HCT116 (cell line): ENCODE measurements around the gene GSTK1. TPM values are rescaled to one million over a fixed set of nuclear protein-coding genes. Genes with fewer than 3 reads are reported as not detected.

Source experiments
- ATAC-seq: fragments of 200-7000 bp; cut with Tn5 transposase; 2 replicates; pipeline ENCODE4 v1.9.1; 2020; ENCODE audit warnings: mild to moderate bottlenecking, moderate library complexity
- BruUV-seq: library from RNA; stranded (reverse); fragments of 400-500 nt; replicated peaks from 2 replicates; lab custom pipeline; 2021; lab: Mats Ljungman, UMichigan
- CTCF ChIA-PET: fragments of 300-600 bp; sonication (Branson Sonifier 250); formaldehyde crosslinking; loops from one replicate; lab custom pipeline; 2021; ENCODE audit warnings: antibody characterized with exemption; lab: Charles Lee
- POLR2A ChIA-PET: fragments of 300-600, 350-600 bp; sonication (Branson Sonifier 250); formaldehyde crosslinking; loops from one replicate; lab custom pipeline; 2021; ENCODE audit warnings: antibody characterized with exemption; lab: Charles Lee
- RAD21 ChIA-PET, 2 experiments: fragments of 300-600 bp; sonication (Branson Sonifier 250); formaldehyde crosslinking; loops; one replicate each; lab custom pipeline; 2023; ENCODE audit warnings: low total read pairs in 2 of 2; ENCODE audit not compliant: uncharacterized antibody in 2 of 2, unreplicated experiment in 2 of 2, low non-redundant PET in 1 of 2; lab: Charles Lee
- DNase-seq: peaks from one replicate; pipeline ENCODE4 v3.0.0-alpha.2; 2010; ENCODE audit warnings: low read depth, low spot score
- H2AFZ ChIP-seq: fragments of 200-600 bp; shearing (Covaris generic), sonication (generic); 2 replicates; pipeline ENCODE4 v1.6.1; 2017; ENCODE audit warnings: low read depth, mixed run types, mixed read lengths, antibody characterized with exemption, low read length; ENCODE audit not compliant: poor library complexity, severe bottlenecking
- H3K27ac ChIP-seq: 2 replicates; pipeline ENCODE4 v1.5.1; 2012; ENCODE audit warnings: low read depth, low read length
- H3K27me3 ChIP-seq: fragments of 200-600 bp; sonication (generic); 2 replicates; pipeline ENCODE4 v1.6.1; 2016; ENCODE audit warnings: mixed run types, low read length, mixed read lengths; ENCODE audit not compliant: insufficient read depth
- H3K36me3 ChIP-seq, 2 experiments: fragments of 200-500 bp in 1 of 2; fragments of 200-600 bp in 1 of 2; sonication (Bioruptor generic) in 1 of 2; sonication (generic) in 1 of 2; 2 replicates each; pipeline versions ENCODE4 v1.5.1 to v1.6.1; 2014 to 2016; ENCODE audit warnings: low read length in 2 of 2, inconsistent platforms in 1 of 2, mixed read lengths in 1 of 2, mixed run types in 1 of 2; ENCODE audit not compliant: insufficient read depth in 2 of 2, control insufficient read depth in 1 of 2
- H3K4me1 ChIP-seq, 2 experiments: fragments of 200-600 bp in 1 of 2; sonication (generic) in 1 of 2; 2 replicates each; pipeline versions ENCODE4 v1.5.1 to v1.6.1; 2012 to 2017; ENCODE audit warnings: low read length in 2 of 2, inconsistent platforms in 1 of 2, mild to moderate bottlenecking in 1 of 2, mixed read lengths in 1 of 2, mixed run types in 1 of 2, moderate library complexity in 1 of 2; ENCODE audit not compliant: insufficient read depth in 2 of 2, control insufficient read depth in 1 of 2
- H3K4me2 ChIP-seq: fragments of 200-600 bp; sonication (generic); 2 replicates; pipeline ENCODE4 v1.6.1; 2017; ENCODE audit warnings: mixed run types, low read length, mixed read lengths
- H3K4me3 ChIP-seq, 2 experiments: fragments of 200-600 bp in 1 of 2; sonication (generic) in 1 of 2; replicated peaks in 1 of 2; 2 replicates each; pipeline ENCODE4 v1.5.1; 2011 to 2016; ENCODE audit warnings: low read length in 2 of 2, control low read depth in 1 of 2, low read depth in 1 of 2, mild to moderate bottlenecking in 1 of 2, mixed read lengths in 1 of 2, mixed run types in 1 of 2
- H3K79me2 ChIP-seq: fragments of 200-600 bp; sonication (generic); 2 replicates; pipeline ENCODE4 v1.6.1; 2017; ENCODE audit warnings: mild to moderate bottlenecking, mixed run types, low read length, moderate library complexity, mixed read lengths; ENCODE audit not compliant: insufficient read depth
- H3K9ac ChIP-seq: fragments of 200-600 bp; sonication (generic); 2 replicates; pipeline ENCODE4 v1.6.1; 2016; ENCODE audit warnings: low read length, mixed read lengths
- H3K9me2 ChIP-seq: fragments of 200-600 bp; sonication (generic), shearing (Covaris generic); 2 replicates; pipeline ENCODE4 v1.6.1; 2017; ENCODE audit warnings: mixed run types, mild to moderate bottlenecking, moderate library complexity; ENCODE audit not compliant: insufficient read depth
- H3K9me3 ChIP-seq, 2 experiments: fragments of 200-500 bp in 1 of 2; fragments of 200-600 bp in 1 of 2; sonication (Bioruptor generic) in 1 of 2; sonication (generic) in 1 of 2; 2 replicates each; pipeline ENCODE4 v1.6.1; 2014 to 2017; ENCODE audit warnings: low read length in 2 of 2, mixed read lengths in 2 of 2, inconsistent platforms in 1 of 2, low read depth in 1 of 2, mild to moderate bottlenecking in 1 of 2, mixed run types in 1 of 2, moderate library complexity in 1 of 2; ENCODE audit not compliant: control insufficient read depth in 1 of 2, insufficient read depth in 1 of 2
- H4K20me1 ChIP-seq: fragments of 200-600 bp; sonication (generic), shearing (Covaris generic); 2 replicates; pipeline ENCODE4 v1.6.1; 2017; ENCODE audit warnings: mixed run types, mild to moderate bottlenecking, moderate library complexity; ENCODE audit not compliant: insufficient read depth
- CBX3 ChIP-seq: IDR thresholded peaks from 2 replicates; pipeline ENCODE4 v1.6.1; 2012; ENCODE audit warnings: low read depth
- EGR1 ChIP-seq: IDR thresholded peaks from 2 replicates; pipeline ENCODE4 v1.6.1; 2012; ENCODE audit warnings: low read depth
- ELF1 ChIP-seq: IDR thresholded peaks from 2 replicates; pipeline ENCODE4 v1.6.1; 2012; ENCODE audit warnings: low read depth, borderline replicate concordance
- EZH2 ChIP-seq: fragments of 200-600 bp; sonication (generic); IDR thresholded peaks from 2 replicates; pipeline ENCODE4 v1.6.1; 2017; ENCODE audit warnings: antibody characterized with exemption, mixed run types
- FOSL1 ChIP-seq: IDR thresholded peaks from 2 replicates; pipeline ENCODE4 v1.6.1; 2012; ENCODE audit warnings: low read depth
- MAX ChIP-seq: IDR thresholded peaks from 2 replicates; pipeline ENCODE4 v1.6.1; 2012
- POLR2A ChIP-seq: IDR thresholded peaks from 2 replicates; pipeline ENCODE4 v1.7.0; 2011; ENCODE audit warnings: borderline replicate concordance; ENCODE audit not compliant: insufficient read depth, insufficient read length; ENCODE audit errors: extremely low read depth
- POLR2AphosphoS5 ChIP-seq: IDR thresholded peaks from 2 replicates; pipeline ENCODE4 v1.6.1; 2011; ENCODE audit warnings: mild to moderate bottlenecking, low read depth, low read length, moderate library complexity
- RAD21 ChIP-seq: IDR thresholded peaks from 2 replicates; pipeline ENCODE4 v1.6.1; 2012; ENCODE audit warnings: low read depth, mild to moderate bottlenecking
- SIN3A ChIP-seq: IDR thresholded peaks from 2 replicates; pipeline ENCODE4 v1.6.1; 2012; ENCODE audit warnings: low read depth
- SP1 ChIP-seq: IDR thresholded peaks from 2 replicates; pipeline ENCODE4 v1.6.1; 2012; ENCODE audit warnings: low read depth
- SRF ChIP-seq: IDR thresholded peaks from 2 replicates; pipeline ENCODE4 v1.6.1; 2012; ENCODE audit warnings: low read depth
- TCF7L2 ChIP-seq: IDR thresholded peaks from 2 replicates; pipeline ENCODE4 v1.7.0; 2011; ENCODE audit warnings: borderline replicate concordance, inconsistent platforms; ENCODE audit not compliant: insufficient read depth, insufficient read length; ENCODE audit errors: extremely low read depth
- YY1 ChIP-seq: IDR thresholded peaks from 2 replicates; pipeline ENCODE4 v1.6.1; 2011; ENCODE audit warnings: low read length, low read depth, moderate library complexity, mild to moderate bottlenecking; ENCODE audit not compliant: insufficient replicate concordance; ENCODE audit errors: extremely low read depth
- ZBTB33 ChIP-seq: IDR thresholded peaks from 2 replicates; pipeline ENCODE4 v1.6.1; 2011; ENCODE audit warnings: mild to moderate bottlenecking, low read length, moderate library complexity; ENCODE audit not compliant: insufficient replicate concordance; ENCODE audit errors: extremely low read depth
- ZNF274 ChIP-seq: fragments of 200-500 bp; sonication (Bioruptor generic); IDR thresholded peaks from 2 replicates; pipeline ENCODE4 v1.6.1; 2014; ENCODE audit warnings: mild to moderate bottlenecking, low read depth, low read length, inconsistent platforms
- intact Hi-C: fragments of 100-400 bp; cut with micrococcal nuclease; formaldehyde crosslinking; loops from 2 replicates; pipeline ENCODE4 v1.10.0; 2022
- total RNA-seq: library from RNA; stranded (reverse); gene quantifications from one replicate; pipeline ENCODE4 v1.2.1, GENCODE V29; 2021; ENCODE audit not compliant: unreplicated experiment
- TF ChIP-seq, protein P1 (sequence below), 3 experiments: fragments of 200-600 bp in 1 of 3; sonication (generic) in 1 of 3; IDR thresholded peaks in 2 of 3; conservative IDR thresholded peaks in 1 of 3; 2 replicates each; pipeline ENCODE4 v1.5.1; 2012 to 2017; ENCODE audit warnings: low read depth in 2 of 3, low read length in 2 of 3, antibody characterized with exemption in 1 of 3, borderline replicate concordance in 1 of 3, control low read depth in 1 of 3, mild to moderate bottlenecking in 1 of 3, mixed read lengths in 1 of 3, mixed run types in 1 of 3, moderate library complexity in 1 of 3; ENCODE audit not compliant: insufficient read depth in 1 of 3

Gene GSTK1
- total RNA-seq, 1 experiment from 2014 or later = 83.6 TPM

- TF ChIP-seq, protein P1, sequence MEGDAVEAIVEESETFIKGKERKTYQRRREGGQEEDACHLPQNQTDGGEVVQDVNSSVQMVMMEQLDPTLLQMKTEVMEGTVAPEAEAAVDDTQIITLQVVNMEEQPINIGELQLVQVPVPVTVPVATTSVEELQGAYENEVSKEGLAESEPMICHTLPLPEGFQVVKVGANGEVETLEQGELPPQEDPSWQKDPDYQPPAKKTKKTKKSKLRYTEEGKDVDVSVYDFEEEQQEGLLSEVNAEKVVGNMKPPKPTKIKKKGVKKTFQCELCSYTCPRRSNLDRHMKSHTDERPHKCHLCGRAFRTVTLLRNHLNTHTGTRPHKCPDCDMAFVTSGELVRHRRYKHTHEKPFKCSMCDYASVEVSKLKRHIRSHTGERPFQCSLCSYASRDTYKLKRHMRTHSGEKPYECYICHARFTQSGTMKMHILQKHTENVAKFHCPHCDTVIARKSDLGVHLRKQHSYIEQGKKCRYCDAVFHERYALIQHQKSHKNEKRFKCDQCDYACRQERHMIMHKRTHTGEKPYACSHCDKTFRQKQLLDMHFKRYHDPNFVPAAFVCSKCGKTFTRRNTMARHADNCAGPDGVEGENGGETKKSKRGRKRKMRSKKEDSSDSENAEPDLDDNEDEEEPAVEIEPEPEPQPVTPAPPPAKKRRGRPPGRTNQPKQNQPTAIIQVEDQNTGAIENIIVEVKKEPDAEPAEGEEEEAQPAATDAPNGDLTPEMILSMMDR (IDR thresholded peaks at IDR 0.05 in 2 of 3, conservative IDR thresholded peaks at IDR 0.05 in 1 of 3; ENCODE audit: borderline replicate concordance in 1 of 3, insufficient read depth in 1 of 3, low read depth in 2 of 3, low read length in 2 of 3) = no peak
- TF ChIP-seq EGR1 = no peak
- no peak for TF ChIP-seq SP1
- no peak for TF ChIP-seq POLR2AphosphoS5
- TF ChIP-seq ZBTB33 = no peak
- no peak for TF ChIP-seq YY1
- TF ChIP-seq MAX = no peak
- no peak for TF ChIP-seq SRF
- no peak for TF ChIP-seq SIN3A
- TF ChIP-seq ELF1 = no peak
- TF ChIP-seq FOSL1 = no peak
These were observed 13.0 kb upstream of the GSTK1 start (continued) for GRCh38 chr7:143250199-143250598.

DNA sequence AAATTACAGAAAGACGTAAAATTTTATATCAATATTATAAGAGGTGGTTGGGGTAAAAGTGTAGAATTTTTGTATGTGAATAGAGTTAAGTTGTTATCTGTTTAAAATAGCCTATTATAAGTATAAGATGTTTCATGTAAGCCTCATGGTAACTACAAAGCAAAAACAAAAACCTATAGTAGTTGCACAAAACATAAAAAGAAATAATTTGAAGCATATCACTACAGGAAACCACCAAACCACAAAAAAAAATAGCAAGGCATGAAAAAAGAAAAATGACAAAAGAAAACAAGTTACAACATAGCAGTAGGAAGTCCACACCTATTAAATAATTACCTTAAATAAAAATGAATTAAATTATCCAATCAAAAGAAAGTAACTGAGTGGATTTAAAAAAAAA, 12.4 kb upstream of the GSTK1 start:
- intact Hi-C loops = no loop called here
- no peak for ATAC-seq
- Histone ChIP-seq H3K9me3 (no peaks in the 10 kb centered on the region), H3K9me2 (no peaks in the 10 kb centered on the region), H3K27me3 (no peaks in the 10 kb centered on the region), H3K9ac (no peak overlapping the region), H3K27ac (no peak overlapping the region), H3K4me3 (no peak overlapping the region), H3K4me2 (no peak overlapping the region), H4K20me1 (no peaks in the 10 kb centered on the region), H3K4me1 (no peaks in the 10 kb centered on the region), H2AFZ (no peak overlapping the region), H3K36me3 (no peaks in the 10 kb centered on the region), H3K79me2 (no peaks in the 10 kb centered on the region)
- BruUV-seq = no TSS peak
- RAD21 ChIA-PET = no interaction called here
- POLR2A ChIA-PET = no interaction called here
- CTCF ChIA-PET = no interaction called here
- DNase-seq = no peak
- TF ChIP-seq POLR2AphosphoS5 = no peak
- TF ChIP-seq CBX3 = no peak
- no peak for TF ChIP-seq ZBTB33
- no peak for TF ChIP-seq SP1
- TF ChIP-seq RAD21 = no peak
- TF ChIP-seq ZNF274 = no peak
- no peak for TF ChIP-seq ELF1
- no peak for TF ChIP-seq YY1
- TF ChIP-seq EGR1 = no peak
- TF ChIP-seq POLR2A = no peak
- no peak for TF ChIP-seq EZH2
- TF ChIP-seq TCF7L2 = no peak
- TF ChIP-seq SIN3A = no peak
